Fibroblast of lung (primary cell): Measurements from ENCODE around the gene COLEC11.

Experiments used
- EZH2 ChIP-seq: IDR thresholded peaks from 2 replicates; pipeline ENCODE4 v1.5.1; 2012; ENCODE audit warnings: low read length, control low read depth, mild to moderate bottlenecking; ENCODE audit errors: missing control alignments
- TF ChIP-seq, protein P1 (sequence below), 2 donors: IDR thresholded peaks in 1 of 2; conservative IDR thresholded peaks in 1 of 2; 1 replicate in 1 of 2; 2 replicates in 1 of 2; pipeline ENCODE4 v1.5.1; 2011 to 2012; ENCODE audit warnings: low read length in 2 of 2, control low read depth in 1 of 2, inconsistent platforms in 1 of 2, low read depth in 1 of 2, mild to moderate bottlenecking in 1 of 2

DNA sequence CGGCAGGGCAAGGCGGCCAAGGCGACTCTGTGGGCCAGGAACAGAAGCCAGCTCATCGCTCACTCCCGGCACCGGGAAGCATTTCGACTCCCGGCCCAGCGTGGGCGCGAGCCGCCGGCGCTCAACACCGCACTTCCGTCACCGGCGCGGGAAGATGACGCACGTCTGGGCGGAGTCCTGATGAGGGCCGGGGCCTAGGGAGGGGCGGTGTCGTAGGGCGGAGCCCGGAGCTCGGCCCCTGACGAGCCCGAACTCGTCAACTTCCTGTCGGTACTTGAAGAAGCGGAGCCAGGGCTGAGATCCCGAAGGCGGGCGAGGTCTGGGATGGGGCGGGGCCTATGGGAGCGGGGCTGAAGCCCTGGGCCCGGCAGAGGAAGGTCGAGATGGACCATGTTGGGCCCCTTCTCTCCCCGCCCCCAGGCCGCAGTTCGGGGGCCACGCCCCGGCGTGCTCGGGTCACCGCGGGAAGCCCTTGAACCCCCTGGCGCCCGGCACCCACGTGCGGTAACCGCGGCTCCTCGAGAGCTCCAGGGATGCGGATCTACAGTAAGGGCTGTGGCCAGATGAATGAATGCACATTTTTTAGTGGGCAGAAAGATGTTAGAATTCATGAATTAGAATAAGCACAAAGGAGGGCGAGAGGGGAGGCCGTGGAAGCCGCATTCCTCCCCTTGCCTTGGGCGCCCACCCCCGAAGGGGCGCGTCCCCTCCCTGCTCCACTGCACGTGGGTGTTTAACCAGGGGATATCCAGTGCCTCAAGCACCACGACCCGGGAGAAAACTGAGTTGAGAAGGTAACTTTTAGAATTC lies 36.5 kb upstream of the COLEC11 start, which contains the start of gene RNASEH1:
- TF ChIP-seq, protein P1, sequence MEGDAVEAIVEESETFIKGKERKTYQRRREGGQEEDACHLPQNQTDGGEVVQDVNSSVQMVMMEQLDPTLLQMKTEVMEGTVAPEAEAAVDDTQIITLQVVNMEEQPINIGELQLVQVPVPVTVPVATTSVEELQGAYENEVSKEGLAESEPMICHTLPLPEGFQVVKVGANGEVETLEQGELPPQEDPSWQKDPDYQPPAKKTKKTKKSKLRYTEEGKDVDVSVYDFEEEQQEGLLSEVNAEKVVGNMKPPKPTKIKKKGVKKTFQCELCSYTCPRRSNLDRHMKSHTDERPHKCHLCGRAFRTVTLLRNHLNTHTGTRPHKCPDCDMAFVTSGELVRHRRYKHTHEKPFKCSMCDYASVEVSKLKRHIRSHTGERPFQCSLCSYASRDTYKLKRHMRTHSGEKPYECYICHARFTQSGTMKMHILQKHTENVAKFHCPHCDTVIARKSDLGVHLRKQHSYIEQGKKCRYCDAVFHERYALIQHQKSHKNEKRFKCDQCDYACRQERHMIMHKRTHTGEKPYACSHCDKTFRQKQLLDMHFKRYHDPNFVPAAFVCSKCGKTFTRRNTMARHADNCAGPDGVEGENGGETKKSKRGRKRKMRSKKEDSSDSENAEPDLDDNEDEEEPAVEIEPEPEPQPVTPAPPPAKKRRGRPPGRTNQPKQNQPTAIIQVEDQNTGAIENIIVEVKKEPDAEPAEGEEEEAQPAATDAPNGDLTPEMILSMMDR (conservative IDR thresholded peaks at IDR 0.05 in 1 of 2, IDR thresholded peaks at IDR 0.05 in 1 of 2; ENCODE audit: low read depth in 1 of 2, low read length in 2 of 2): no peak
- no peak for TF ChIP-seq EZH2
